GM13977 (cell line): ENCODE data around the gene CACNA1H.

ENCODE experiments used
- DNase-seq: peaks from one replicate; pipeline ENCODE4 v3.0.0; 2012; ENCODE audit warnings: low spot score
- in situ Hi-C: fragments of 300-500 bp; cut with MboI; formaldehyde crosslinking; loops from one replicate; pipeline ENCODE4 v1.12.0; 2022; ENCODE audit warnings: low sequenced_read_pairs, low pct_unique_long_range_greater_than_20kb, mixed read lengths, inconsistent platforms; ENCODE audit not compliant: unreplicated experiment
- TF ChIP-seq, protein P1 (sequence below): IDR thresholded peaks from 2 replicates; pipeline ENCODE4 v1.5.1; 2012; ENCODE audit warnings: mild to moderate bottlenecking, control low read depth; ENCODE audit not compliant: insufficient read depth; ENCODE audit errors: extremely low read depth, missing control alignments

Gene CACNA1H

DNA sequence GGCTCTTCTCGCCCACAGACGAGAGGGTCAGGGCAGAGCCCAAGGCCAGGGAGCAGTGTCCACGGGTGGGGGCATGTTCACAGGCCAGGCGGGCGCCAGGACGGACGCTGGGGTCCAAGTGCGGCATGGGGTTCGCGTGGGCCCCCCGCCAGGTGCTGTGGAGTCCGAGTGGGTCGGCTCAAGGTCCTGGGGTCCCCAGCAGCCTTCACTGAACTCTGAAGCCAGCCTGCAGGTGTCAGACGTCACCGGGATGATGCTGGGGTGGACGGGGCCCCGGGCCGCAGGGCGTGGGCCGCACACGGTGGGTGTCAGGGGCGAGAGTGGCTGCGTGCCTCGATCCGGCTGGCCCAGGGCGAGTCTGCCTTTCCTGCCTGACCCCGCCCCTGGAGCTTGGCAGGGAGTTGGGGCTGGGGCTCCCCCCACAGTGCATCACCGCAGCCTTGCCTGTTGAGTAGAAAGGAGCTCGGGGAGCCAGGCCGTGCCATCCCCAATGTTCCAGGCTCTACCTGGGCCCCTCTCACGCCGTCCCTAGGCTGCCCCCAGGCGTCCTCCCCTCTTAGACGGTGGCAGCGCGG, 19.0 kb downstream of the CACNA1H start:
- TF ChIP-seq, protein P1, sequence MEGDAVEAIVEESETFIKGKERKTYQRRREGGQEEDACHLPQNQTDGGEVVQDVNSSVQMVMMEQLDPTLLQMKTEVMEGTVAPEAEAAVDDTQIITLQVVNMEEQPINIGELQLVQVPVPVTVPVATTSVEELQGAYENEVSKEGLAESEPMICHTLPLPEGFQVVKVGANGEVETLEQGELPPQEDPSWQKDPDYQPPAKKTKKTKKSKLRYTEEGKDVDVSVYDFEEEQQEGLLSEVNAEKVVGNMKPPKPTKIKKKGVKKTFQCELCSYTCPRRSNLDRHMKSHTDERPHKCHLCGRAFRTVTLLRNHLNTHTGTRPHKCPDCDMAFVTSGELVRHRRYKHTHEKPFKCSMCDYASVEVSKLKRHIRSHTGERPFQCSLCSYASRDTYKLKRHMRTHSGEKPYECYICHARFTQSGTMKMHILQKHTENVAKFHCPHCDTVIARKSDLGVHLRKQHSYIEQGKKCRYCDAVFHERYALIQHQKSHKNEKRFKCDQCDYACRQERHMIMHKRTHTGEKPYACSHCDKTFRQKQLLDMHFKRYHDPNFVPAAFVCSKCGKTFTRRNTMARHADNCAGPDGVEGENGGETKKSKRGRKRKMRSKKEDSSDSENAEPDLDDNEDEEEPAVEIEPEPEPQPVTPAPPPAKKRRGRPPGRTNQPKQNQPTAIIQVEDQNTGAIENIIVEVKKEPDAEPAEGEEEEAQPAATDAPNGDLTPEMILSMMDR = no peak
- in situ Hi-C loops = no loop called here

DNA sequence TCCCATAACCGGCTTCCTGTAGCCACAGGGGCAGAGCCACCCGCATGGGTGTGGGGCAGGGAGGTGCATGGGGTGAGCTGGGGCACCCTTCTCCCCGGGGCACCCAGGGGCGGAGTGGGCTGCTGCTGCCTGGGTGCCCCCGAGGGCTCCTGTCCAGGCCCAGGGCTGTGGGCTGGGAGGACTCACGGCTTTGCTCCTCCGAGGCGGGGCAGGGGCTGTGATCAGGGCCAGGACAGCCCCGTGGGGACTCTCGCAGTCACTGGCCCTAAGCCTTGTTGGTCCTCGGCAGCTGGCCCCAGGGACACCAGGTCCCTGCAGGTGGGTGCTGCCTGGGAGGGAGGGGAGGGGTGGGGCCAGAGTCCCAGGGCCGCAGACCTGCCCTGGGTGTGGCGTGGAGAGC, 19.7 kb downstream of the CACNA1H start:
- TF ChIP-seq, protein P1 = no peak
- in situ Hi-C loops = no loop called here
- no peak for DNase-seq

More for the DNA sequence above, 19.0 kb downstream of the CACNA1H start:
- DNase-seq = no peak

DNA sequence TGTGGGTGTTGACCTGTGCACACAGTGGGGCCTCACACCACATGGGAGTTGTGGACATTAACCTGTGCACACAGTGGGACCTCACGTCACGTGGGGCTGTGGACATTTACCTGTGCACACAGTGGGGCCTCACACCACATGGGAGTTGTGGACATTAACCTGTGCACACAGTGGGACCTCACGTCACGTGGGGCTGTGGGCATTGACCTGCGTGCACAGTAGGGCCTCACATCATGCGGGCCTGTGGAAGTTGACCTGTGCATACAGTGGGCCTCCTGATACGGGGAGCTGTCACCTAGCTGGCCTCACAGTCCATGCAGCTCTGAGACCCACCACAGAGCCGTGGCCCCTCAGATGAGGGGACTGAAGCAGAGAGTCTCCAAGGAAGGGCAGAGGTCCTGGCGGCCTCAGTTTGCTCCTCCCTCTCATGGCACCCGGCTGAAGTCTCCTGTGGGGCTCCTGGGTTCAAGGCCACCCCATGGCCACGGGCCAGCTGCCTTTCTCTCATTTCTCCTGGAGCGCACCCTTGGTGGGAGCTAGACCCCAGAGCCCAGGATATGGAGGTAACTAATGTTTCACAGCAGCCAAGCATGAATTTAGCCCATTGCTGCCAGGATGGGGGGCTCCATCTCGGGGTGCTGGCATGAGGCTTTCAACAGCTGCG, 21.0 kb downstream of the CACNA1H start:
- no peak for DNase-seq
- TF ChIP-seq, protein P1 = no peak
- in situ Hi-C loops = no loop called here

DNA sequence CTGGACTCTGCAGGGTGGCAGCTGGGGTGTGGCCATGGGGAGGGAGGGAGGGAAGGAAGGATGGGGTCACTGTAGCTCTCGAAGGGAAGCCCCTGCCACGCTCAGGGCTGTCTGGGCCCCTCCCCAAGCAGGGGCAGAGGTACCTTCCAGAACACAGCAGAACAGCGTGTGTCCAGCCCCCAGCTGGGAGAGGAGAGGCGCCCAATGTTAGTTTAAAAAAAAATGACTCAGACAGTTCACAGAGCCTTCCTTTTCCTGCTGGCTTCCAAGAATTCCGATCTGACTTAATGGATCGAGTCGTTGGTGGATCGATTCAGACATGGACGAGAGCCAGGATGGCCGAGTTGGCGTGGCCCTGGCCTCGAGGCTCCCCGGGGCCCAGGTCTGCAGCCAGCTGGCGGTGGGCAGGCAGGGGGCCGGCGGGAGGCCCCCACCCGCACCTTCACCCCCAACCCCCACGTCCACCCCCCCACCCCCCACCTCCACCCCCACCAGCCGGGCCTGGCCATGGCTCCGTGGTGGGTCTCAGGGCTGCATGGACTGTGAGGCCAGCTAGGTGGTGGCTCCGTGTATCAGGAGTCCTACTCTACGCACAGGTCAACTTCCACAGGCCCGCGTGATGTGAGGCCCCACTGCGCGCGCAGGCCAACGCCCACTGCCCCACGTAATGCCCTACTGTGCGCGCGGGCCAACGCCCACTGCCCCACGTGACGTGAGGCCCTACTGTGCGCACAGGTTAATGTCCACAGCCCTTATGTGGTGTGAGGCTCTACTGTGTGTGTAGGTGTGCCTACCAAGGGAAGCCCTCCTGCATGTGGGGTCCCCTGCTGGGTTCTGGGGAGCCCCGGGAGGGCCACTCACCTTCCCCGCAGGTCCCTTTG, 21.8 kb downstream of the CACNA1H start:
- TF ChIP-seq, protein P1 = no peak
- no peak for DNase-seq
- in situ Hi-C loops = no loop called here

DNA sequence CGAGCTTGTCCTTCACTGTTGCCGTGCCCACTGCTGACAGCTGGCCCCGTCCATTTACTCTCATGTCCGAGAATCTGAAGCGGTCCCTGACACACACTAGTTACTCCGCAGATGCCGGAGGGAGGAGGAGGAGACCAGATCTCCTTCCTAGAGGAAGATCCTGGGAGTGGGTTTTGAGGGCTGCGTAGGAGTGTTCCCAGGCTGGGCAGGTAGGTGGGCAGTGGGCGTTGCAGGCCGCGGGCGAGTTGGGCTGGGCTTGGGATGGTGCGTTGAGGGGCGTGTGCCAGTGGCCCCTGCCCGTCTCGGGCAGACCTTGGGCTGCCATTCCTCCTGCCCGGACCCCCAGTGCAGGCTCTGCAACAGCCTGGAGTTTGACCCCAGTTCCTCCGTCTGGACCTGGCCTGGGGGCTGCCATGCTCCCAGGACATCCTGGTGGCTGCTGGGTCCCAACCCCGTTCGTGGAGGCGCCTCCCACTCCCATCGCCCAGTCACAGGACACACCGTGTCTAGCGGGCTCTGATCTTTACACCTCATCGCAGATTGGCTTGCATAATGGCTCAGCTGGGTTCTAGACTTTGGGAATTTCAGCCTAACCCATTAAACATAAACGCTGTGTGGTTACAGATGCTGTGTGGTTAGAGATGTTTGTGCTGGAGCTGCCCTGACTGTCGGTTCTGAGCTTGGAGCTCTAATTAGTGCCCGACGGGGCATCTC, 22.8 kb downstream of the CACNA1H start:
- DNase-seq = no peak
- TF ChIP-seq, protein P1 = no peak

DNA sequence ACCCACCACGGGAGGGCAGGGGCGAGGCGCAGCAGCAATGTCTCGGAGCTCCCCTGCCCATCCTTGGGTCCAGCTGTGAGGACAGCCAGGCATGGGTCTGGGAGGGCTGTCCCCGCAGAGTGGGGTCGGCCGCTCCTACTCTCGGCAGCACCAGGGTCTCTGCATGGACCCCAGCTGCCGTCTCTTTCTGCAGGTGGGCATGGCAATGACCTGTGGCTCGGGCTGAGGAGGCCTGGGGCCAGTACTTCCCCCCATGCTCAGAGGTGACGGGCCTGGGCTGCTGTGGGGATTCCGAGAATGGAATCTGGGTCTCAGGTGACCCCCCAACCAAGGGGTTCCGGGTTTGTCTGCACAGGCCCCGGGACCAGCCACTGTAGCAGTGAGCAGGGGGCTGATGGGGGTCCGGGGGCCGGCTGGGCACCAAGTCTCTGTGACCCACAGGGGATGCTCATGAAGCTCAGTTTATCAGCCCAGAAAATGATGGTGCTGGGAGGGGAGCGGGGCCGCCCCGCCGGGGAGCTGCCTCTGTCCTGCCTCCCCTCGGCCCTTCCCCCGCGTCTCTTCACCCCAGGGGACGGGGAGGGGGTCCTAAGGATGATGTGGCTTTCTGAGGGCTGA, 23.5 kb downstream of the CACNA1H start:
- in situ Hi-C loops = no loop called here
- no peak for DNase-seq
- TF ChIP-seq, protein P1 = no peak

More for the DNA sequence above, 22.8 kb downstream of the CACNA1H start:
- in situ Hi-C loops = no loop called here
